GM12872 (cell line): ENCODE data around the gene OPRD1.

Experiments
- TF ChIP-seq, protein P1 (sequence below): IDR thresholded peaks from 3 replicates; pipeline ENCODE4 v1.5.1; 2011; ENCODE audit warnings: low read depth, mild to moderate bottlenecking, low read length, moderate library complexity; ENCODE audit not compliant: insufficient read depth

OPRD1 gene

DNA sequence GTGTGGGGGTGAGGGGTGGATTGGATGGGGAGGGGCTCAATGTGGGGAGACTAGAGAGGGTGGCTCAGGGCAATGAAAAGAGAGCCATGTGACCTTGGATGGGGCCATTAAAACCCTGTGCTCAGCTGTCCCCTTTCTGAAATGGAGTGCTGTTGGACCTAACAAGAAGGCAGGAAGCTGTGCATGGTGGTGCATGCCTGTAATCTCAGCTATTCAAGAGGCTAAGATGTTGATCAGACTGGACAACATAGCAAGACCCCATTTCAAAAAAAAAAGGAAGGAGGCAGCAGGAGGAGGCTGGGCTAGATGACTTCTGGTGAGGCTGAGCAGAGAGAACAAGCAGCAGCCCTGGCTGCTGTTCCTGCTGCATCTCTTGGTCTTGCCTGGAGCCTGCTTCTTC is 7.0 kb downstream of the OPRD1 start:
- TF ChIP-seq, protein P1, sequence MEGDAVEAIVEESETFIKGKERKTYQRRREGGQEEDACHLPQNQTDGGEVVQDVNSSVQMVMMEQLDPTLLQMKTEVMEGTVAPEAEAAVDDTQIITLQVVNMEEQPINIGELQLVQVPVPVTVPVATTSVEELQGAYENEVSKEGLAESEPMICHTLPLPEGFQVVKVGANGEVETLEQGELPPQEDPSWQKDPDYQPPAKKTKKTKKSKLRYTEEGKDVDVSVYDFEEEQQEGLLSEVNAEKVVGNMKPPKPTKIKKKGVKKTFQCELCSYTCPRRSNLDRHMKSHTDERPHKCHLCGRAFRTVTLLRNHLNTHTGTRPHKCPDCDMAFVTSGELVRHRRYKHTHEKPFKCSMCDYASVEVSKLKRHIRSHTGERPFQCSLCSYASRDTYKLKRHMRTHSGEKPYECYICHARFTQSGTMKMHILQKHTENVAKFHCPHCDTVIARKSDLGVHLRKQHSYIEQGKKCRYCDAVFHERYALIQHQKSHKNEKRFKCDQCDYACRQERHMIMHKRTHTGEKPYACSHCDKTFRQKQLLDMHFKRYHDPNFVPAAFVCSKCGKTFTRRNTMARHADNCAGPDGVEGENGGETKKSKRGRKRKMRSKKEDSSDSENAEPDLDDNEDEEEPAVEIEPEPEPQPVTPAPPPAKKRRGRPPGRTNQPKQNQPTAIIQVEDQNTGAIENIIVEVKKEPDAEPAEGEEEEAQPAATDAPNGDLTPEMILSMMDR: no peak

DNA sequence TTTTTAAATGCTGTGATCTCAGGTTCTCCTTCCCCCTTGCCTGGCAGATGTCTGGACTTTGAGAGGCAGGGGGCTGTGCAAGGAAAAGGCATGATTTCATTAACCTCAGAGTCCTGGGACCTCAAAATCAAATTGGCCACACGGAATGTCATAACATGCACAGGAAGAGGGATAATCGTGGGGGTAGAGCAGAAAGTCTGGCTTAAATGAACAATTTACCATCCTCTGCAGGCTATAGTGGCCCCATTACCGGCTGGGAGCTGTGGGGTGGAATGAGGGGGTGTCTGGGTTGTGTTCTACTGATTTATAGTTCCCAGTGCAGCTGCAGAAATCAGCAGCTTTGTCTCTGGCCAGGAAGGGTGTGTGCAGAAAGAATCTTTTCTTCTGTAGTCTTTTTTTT is 10.8 kb downstream of the OPRD1 start:
- TF ChIP-seq, protein P1: no peak

DNA sequence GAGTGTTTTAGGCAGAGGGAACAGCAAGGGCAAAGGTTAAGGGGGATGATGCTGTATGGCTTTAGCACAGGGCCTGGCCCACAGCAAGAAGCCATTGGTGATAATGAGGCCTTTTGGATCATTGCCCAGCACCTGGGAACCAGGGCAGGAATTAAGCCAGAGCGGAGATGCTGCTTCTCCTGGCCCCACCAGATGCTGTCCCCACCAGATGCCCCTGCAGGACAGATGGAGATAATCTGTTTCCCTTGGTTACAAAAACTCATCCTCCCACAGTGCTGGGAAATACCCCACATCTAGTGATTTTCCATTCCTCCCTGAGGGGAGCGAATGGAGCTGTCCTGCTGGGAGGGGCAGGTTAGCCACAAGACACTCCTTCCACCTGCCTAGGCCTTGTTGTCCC is 18.8 kb downstream of the OPRD1 start:
- TF ChIP-seq, protein P1: no peak

DNA sequence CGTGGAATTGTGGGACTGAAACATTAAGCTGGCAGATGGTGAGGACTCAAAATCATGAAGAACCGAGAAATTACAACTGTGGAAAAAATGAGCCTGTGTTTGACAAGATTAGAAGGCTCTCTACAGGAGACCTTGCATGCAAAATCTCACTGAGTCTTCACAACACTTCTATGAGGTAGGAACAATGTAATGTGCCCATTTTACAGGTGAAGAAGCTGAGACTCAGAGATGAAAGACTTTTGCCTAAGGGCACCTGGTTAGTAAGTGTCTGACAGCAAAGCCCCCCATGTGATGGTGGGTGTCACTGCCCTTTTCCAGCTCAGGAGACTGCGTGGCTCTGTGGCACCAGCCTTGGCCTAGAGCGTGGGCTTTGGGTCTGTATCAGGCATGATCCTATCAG is 21.0 kb downstream of the OPRD1 start:
- TF ChIP-seq, protein P1: no peak

DNA sequence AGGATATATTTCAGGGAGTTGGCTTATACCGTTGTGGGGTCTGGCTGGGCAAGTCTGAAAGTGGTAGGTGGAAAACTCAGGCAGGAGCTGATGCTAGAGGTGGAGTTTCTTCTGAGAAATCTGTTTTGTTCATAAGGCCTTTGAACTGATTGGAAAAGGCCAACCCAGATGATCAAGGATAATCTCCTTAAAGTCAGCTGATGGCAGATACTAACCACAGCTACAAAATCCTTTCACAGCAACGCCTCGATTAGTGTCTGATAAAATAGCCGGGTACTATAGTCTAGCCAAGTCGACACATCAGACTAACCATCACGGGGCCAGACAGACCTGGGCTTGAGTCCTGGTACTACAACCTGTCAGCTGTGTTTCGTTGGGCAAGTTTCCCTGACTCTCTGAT is 21.4 kb downstream of the OPRD1 start:
- TF ChIP-seq, protein P1: no peak

DNA sequence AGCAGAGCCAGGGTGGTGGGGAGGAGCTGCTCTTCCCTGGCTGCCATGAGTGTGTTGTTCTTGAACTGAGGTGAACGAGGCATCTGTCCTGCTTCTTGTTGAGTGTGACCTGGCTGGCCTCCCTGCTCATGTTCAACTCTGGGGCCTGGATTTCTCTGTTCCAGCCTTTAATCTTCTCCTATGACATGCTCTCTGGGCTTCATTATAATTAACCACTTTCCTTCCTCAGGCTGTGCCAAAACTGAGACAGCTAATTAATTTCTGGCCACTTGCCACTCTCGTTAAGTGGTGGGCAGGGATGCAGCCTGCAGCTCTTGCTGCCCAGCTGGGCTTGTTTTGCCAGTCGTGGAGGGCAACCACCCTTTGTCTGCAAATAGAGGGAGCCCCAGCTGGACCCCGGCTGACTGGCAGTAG is 23.3 kb downstream of the OPRD1 start:
- TF ChIP-seq, protein P1: no peak

DNA sequence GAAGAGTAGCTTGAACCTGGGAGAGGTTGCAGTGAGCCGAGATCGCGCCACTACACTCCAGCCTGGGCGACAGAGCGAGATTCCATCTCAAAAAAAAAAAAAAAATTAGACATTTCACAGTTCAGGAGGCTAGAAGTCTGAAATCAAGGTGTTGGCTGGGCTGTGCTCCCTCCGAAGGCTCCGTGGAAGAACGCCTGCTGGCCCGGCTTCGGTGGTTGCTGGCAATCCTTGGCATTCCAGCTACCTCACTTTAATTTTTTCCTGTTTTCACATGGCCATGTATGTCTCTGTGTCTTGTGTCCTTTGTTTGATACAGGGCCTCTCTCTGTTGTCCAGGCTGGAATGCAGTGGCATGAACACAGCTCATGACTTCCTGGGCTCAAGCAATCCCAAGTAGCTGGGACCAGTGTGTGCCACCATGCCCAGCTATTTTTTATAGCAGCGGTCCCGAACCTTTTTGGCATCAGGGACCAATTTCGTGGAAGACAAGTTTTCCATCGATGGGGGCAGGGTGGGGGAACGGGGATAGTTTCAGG is 24.5 kb downstream of the OPRD1 start:
- TF ChIP-seq, protein P1: no peak

DNA sequence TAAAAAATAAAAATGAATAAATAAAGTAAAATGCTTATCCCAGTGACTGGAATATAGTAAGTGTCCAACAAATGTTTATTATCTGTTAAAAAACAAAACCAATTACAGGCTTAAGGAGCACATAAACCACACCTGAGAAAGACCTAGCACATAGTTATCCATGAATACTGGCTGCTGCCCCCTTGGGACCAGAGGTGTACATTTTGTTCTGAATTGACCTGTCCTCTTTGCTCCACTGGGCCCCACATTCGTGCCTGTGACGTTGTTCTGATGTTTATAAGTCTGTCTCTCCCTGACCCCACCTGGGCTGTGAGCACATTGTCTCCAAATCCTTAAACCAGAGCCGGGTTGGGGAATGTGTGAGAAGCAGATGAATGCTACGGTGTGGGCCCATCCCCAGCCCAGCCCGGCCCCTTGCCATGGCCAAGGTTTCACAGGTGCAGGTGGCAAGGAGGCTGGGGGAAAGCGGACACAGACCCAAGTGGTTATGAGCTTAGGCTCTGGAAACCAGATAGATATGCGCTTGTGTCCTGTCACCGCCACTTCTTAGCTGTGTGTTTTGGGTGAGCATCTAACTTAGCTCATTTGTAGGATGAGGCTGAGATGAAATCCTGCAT is 29.1 kb downstream of the OPRD1 start:
- TF ChIP-seq, protein P1: no peak
